NB4 (cell line): ENCODE results near the gene MAGI2.

ENCODE experiments used
- CTCF ChIP-seq: IDR thresholded peaks from one replicate; pipeline ENCODE4 v1.5.1; 2012; ENCODE audit warnings: low read depth, low read length
- MAX ChIP-seq: IDR thresholded peaks from 2 replicates; pipeline ENCODE4 v1.6.1; 2011; ENCODE audit warnings: low read depth, low read length
- MYC ChIP-seq: IDR thresholded peaks from 2 replicates; pipeline ENCODE4 v1.6.1; 2011; ENCODE audit warnings: low read depth, low read length
- POLR2A ChIP-seq: IDR thresholded peaks from 2 replicates; pipeline ENCODE4 v1.6.1; 2011; ENCODE audit warnings: mild to moderate bottlenecking; ENCODE audit not compliant: insufficient read length; ENCODE audit errors: extremely low read depth

- TF ChIP-seq CTCF (no peak), POLR2A (no peak), MAX (no peak), MYC (no peak)
Observed at GRCh38 chr7:78317371-78317770, 1136.1 kb downstream of the MAGI2 start.
